Measurements from ENCODE around the gene CPA4.

GRCh38 chr7:130294314-130294713 lies 1.4 kb downstream of the CPA4 start:
- TF ChIP-seq CTCF (IDR thresholded peaks at IDR 0.05) (no peak), POLR2A (IDR thresholded peaks at IDR 0.05) (no peak)

All from Peyer's patch (tissue), 4 donors.